HG03159 (cell line): ENCODE results near the gene ORM1.
"Not testable (repeated sequence)": the region's sequence is repeated elsewhere in the genome, so short reads cannot be mapped to it uniquely, and the experiment has no call there.

ENCODE experiments used
- ATAC-seq: cut with Tn5 transposase; IDR thresholded peaks from one replicate; pipeline ENCODE4 v1.9.1; 2021; ENCODE audit warnings: mild to moderate bottlenecking, moderate library complexity; ENCODE audit not compliant: unreplicated experiment

The ORM1 gene

DNA sequence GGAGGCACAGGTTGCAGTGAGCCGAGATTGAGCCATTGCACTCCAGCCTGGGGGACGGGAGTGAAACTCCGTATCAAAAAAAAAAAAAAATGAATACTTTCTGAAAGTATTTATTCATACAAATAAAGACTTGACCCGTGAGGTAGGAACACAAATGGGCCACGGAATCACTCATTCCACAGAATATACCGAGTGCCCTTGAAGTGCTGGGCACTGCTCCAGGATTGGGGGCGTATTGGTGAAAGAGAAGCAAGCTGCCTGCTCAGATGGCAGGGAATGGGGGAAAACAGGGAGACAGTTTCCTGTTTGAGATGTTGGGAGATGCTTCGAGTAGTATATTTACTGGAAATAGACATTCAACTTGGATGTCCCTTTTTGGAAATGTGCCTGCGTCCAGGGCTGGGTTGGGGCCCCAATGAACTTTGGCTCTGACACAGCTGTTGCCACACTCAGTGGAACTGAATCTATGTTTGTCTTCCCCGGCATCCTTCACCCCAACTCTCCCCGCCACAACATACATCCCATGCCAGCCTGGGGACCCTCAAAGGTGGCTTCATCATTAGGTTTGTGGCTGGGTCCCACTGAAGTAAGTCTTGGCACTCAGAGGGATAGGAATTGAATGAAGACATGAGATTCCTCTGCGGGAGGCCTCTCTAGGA is 609 bp upstream of the ORM1 start:
- not testable (repeated sequence) for ATAC-seq

DNA sequence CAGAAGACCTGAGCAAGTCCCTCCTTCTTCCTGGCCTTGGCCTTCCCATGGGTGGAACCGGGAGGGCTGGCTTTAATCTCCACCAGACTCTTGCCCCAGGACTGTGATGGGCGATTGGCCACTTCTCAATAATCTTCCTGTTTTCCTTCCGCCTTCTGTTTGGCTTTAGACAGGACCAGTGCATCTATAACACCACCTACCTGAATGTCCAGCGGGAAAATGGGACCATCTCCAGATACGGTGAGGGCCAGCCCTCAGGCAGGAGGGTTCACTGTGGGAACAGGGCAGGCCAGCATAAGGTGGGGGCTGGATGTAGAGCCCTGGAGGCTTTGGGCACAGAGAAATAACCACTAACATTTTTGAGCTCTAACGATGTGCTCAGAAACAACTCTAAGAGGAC is 951 bp downstream of the ORM1 start:
- not testable (repeated sequence) for ATAC-seq

DNA sequence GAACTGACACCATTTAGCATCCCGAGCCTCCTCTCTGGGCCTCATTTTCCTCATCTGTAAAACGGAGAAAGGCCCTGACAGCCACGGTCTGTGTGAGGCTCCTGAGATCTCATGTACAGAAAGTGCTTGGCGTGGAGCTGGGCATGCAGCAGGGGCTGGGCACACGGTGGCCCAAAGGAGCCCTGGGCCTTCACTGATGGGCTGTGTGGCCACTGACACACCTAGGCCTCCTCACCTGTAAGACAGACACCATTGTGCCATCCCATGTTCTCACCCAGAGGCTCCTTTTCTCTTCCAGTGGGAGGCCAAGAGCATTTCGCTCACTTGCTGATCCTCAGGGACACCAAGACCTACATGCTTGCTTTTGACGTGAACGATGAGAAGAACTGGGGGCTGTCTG is 1.6 kb downstream of the ORM1 start:
- ATAC-seq = no peak

DNA sequence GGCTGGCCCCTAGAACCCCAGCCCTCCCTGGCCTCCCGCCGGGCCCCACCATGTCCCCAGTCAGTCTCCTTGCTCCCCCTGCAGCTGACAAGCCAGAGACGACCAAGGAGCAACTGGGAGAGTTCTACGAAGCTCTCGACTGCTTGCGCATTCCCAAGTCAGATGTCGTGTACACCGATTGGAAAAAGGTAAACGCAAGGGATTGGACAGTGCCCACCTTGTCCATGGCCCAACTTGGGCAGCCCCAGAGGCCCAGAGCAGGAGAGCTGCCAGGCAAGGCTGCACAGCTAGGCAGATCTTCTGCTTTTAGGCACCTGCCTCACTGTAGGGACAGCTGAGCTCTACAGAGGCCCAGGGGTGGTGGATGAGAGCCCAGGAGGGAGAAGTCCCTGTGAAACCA is 2.1 kb downstream of the ORM1 start:
- ATAC-seq = not testable (repeated sequence)

DNA sequence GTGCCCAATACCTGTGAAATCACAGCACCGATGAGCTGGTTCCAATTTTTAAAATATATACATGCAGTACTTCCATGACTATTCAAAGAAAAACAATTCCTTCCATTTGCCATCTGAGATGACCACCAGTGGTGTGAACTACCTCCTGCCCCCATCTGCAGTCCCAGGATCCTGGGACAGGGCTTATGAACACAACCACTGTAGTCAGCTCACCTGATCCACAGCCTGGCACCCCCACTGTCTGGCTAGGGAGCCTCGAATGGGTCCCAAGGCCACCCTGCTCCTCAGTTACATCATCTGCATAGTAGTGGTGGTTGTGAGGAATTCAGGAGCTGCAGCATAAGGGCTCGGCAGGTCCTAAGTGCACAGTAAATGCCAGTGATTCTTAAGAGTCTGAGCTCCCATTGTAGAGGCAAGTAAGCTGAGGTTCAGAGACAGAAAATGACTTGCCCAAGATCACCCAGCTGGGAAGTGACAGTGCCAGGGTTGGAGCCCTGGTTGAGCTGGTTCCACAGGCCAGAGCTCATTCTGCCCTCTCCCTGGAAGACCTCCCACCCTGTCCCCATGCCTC is 2.9 kb downstream of the ORM1 start:
- not testable (repeated sequence) for ATAC-seq

DNA sequence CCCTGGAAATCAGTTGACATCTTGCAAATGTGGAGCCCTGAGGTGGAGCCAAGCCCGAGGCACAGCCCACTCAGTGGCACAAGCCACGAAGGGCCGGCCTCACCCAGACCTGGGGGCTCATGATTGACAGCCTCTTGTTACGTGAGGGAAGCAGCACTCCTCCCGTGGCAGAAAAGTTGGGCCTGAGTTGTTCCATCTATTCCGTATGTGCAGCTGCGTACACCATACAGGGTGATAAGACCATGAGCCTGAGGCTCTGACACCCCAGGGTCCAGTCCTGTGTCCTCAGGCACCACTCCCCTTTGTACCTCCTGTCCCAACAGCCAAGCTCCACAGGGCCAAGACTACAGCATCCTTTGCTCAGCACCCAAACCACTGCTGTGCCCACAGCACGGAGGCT is 4.9 kb downstream of the ORM1 start:
- ATAC-seq = no peak

DNA sequence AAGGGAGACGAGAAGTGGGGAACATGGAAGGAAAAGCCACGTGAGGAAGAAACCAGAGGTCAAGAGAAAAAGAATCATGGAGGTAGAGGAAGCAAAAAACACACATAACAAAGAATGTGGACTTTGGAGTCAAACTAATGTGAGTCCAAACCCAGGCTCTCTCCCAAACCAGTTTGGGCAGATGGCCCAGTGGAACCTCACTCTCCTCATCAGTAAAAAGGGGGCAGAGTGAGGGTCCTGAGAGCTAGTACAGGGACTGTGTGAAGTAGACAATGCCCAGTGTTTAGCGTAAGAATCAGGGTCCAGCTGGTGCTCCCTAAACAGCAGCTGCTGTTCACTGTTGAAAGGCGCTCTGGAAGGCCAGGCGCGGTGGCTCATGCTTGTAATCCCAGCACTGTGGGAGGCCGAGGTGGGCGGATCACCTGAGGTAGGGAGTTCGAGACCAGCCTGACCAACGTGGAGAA is 5.5 kb downstream of the ORM1 start:
- not testable (repeated sequence) for ATAC-seq

DNA sequence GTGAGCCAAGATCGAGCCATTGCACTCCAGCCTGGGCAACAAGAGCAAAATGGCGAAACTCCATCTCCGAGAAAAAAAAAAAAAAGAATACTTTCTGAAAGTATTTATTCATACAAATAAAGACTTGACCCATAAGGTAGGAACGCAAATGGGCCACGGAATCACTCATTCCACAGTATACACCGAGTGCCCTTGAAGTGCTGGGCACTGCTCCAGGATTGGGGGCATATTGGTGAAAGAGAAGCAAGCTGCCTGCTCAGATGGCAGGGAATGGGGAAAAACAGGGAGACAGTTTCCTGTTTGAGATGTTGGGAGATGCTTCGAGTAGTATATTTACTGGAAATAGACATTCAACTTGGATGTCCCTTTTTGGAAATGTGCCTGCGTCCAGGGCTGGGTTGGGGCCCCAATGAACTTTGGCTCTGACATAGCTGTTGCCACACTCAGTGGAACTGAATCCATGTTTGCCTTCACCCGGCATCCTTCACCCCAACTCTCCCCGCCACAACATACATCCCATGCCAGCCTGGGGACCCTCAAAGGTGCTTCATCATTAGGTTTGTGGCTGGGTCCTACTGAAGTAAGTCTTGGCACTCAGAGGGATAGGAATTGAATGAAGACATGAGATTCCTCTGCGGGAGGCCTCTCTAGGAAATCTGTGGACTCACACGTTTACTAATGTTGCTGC is 6.2 kb downstream of the ORM1 start:
- ATAC-seq = not testable (repeated sequence)

DNA sequence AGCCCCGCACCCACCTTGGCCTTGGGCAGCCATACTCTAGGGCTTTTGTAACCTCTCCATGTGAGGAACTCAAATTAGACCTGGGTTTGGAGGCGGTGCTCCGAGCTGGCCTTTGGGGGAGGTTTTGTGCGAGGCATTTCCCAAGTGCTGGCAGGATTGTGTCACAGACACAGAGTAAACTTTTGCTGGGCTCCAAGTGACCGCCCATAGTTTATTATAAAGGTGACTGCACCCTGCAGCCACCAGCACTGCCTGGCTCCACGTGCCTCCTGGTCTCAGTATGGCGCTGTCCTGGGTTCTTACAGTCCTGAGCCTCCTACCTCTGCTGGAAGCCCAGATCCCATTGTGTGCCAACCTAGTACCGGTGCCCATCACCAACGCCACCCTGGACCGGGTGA is 6.7 kb downstream of the ORM1 start, which contains the start of gene ORM2:
ORM2 (plus strand) TSS at position 245 of the 398 bp plus-strand sequence; CDS start at position 281, 36 bp downstream.
- ATAC-seq = not testable (repeated sequence)

DNA sequence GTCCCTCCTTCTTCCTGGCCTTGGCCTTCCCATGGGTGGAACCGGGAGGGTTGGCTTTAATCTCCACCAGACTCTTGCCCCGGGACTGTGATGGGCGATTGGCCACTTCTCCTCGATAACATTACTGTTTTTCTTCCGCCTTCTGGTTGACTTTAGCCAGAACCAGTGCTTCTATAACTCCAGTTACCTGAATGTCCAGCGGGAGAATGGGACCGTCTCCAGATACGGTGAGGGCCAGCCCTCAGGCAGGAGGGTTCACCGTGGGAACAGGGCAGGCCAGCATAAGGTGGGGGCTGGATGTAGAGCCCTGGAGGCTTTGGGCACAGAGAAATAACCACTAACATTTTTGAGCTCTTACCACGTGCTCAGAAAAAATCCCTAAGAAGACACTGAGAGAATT is 7.7 kb downstream of the ORM1 start:
- no peak for ATAC-seq

DNA sequence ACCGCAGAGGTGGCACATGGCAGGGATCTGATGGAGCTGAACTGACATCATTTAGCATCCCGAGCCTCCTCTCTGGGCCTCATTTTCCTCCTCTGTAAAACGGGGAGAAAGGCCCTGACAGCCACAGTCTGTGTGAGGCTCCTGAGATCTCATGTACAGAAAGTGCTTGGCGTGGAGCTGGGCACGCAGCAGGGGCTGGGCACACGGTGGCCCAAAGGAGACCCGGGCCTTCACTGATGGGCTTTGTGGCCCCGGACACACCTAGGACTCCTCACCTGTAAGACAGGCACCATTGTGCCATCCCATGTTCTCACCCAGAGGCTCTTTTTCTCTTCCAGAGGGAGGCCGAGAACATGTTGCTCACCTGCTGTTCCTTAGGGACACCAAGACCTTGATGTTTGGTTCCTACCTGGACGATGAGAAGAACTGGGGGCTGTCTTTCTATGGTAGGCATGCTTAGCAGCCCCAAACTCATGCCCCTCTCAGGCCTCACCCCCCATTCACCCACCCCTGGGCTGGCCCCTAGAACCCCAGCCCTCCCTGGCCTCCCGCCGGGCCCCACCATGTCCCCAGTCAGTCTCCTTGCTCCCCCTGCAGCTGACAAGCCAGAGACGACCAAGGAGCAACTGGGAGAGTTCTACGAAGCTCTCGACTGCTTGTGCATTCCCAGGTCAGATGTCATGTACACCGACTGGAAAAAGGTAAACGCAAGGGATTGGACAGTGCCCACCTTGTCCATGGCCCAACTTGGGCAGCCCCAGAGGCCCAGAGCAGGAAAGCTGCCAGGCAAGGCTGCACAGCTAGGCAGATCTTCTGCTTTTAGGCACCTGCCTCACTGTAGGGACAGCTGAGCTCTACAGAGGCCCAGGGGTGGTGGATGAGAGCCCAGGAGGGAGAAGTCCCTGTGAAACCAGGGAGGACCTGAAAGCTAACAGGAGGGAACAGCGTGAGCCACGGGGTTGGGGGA is 8.6 kb downstream of the ORM1 start:
- not testable (repeated sequence) for ATAC-seq

DNA sequence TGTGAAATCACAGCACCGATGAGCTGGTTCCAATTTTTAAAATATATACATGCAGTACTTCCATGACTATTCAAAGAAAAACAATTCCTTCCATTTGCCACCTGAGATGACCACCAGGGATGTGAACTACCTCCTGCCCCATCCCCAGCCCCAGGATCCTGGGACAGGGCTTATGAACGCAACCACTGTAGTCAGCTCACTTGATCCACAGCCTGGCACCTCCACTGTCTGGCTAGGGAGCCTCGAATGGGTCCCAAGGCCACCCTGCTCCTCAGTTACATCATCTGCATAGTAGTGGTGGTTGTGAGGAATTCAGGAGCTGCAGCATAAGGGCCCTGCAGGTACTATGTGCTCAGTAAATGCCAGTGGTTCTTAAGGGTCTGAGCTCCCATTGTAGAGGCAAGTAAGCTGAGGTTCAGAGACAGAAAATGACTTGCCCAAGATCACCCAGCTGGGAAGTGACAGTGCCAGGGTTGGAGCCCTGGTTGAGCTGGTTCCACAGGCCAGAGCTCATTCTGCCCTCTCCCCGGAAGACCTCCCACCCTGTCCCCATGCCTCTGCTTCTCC is 9.7 kb downstream of the ORM1 start:
- not testable (repeated sequence) for ATAC-seq

DNA sequence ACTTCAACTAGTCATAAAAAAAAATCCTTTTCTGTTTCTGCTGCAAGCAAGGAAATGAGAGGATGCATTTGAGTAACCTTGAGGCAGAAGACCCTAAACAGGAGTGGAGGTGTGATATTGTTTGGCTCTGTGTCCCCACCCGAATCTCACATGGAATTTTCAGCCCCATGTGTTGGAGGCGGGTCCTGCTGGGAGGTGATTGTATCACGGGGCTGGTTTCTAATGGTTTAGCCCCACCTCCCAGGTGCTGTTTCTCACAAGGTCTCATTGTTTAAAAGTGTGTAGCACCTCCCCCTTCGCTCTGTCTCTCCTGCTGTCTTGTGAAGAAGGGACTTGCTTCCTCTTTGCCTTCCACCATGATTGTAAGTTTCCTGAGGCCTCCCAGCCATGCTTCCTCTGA is 10.8 kb downstream of the ORM1 start:
- ATAC-seq = not testable (repeated sequence)

DNA sequence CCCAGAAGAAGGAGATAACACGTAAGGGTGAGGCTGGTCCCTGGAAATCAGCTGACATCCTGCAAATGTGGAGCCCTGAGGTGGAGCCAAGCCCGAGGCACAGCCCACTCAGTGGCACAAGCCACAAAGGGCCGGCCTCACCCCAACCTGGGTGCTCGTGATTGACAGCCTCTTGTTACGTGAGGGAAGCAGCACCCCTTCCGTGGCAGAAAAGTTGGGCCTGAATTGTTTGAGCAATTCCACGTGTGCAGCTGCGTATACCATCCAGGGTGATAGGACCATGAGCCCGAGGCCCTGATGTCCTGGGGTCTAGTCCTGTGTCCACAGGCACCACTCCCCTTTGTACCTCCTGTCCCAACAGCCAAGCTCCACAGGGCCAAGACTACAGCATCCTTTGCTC is 11.6 kb downstream of the ORM1 start:
- ATAC-seq = no peak

DNA sequence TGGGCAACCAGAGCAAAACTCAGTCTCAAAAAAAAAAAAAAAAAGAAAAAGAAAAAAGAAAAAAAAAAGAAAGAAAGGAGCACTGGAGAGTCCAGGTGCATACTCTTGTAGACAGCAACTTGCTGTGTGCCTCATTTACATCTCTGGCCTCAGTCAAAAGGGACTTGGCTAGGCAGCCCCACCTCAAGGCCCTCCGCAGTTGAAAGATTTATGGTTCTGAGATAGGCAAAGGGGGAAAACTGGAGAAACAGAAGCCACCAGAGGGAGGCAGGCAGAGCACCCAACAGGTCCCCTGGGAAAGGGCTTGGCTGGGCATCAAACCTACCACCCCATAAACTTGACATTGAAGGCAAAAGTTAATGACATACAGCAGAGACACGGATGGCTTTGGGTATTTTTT is 12.8 kb downstream of the ORM1 start:
- ATAC-seq = no peak

DNA sequence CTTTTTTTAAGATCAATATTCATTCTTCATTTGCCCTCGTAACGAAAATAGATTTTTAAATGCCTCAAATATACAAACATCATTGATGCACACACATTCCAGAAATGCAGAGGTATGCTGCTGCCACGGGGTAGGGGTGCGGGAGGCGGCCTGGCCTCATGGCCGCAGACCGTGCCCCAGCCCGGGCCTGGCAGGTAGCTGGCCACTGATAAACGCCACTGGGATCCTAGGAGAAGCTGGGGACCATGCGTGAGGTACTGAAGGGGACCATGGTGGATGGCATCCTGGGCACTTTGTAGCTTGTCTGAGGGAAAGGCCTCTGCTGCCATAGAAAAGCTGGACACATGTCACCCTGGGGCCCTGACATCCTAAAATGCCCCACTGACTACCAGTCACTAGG is 13.3 kb downstream of the ORM1 start:
- no peak for ATAC-seq

DNA sequence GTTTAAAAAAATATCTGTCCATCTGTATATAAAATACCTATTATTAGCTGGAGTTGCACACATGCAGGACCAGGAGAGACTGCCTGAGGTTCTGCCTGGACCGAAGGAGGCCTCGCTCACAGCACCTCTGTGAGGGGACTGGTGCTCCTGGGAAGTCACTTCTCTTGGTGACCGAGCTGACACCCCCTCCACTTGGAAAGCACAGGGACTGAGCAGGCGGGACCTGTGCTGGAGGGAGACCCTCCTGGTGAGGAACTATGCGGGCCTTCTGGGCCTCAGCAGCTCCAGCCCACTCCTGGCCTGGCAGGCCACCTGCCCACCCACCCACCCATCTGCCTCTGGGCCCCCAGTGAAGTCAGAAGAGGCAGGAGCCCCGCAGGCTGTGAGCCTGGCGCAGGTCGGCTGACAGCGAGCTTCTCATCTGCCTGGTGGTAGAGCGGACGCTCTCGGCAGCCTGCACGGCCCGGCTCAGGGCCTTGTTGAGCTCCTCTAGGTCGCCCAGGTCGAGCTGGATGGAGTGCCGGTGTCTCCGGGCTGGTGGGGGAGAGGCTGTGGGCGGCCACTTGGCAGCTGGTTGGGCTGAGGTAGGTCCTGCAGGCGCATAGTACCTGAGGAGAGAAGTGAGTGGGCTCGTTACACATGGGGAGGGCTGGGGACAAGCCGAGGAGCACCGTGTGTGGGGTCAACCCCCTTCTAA is 13.9 kb downstream of the ORM1 start:
- ATAC-seq = no peak

DNA sequence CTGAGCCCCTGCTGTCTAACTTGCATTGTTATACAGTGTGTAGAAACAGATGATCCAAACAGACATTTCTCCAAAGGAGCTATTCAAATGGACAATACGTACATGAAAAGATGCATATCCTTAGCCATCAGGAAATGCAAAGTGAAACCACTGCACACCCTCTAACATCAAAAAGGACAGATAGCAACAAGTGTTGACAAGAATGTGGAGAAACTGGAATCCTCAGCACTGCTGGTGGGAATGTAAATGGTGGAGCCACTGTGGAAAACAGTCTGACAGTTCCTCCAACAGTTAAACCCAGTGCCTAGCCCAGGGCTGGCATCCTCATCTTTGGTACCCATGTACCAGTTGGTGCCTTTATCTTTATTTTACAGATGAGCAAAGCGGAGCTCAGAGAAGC is 15.3 kb downstream of the ORM1 start:
- no peak for ATAC-seq

DNA sequence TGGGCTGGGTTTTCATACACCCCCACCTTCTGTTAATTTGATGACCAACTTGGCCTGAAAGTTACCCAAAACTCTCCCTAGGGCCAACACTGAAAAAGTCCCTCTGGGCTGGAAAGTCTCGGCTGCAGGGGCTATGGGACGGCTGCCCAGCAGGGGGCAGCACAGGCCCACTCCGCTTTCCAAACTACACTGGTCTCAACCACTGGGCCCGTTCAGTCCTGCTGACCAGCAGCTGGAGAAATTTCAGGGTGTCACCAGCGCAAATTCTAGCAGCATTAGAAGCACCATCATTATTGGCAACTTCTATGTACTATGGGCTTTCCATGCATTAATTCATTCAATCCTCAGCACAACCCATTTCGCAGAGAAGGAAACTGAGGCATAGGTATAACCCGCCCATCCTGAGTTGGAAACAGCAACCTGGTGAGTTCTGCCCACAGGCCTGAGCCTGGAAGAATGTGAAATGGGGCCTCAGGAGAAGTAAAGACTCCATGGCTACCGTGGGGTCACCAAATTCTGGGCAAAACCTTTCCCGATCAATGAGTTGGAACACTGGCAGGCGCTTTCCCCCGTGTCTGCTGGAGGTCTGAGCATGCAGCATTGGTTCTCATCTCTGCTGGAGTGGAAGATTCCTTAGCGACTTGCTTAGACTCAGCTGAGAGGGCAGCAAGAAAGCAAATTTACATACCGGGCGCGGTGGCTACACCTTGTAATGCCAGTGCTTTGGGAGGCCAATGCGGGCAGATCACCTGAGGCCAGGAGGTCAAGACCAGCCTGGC is 16.4 kb downstream of the ORM1 start:
- no peak for ATAC-seq
